Jurkat, Clone E6-1 (cell line): ENCODE data around the gene USP20.
"Not testable (repeated sequence)": the region's sequence is repeated elsewhere in the genome, so short reads cannot be mapped to it uniquely, and the experiment has no call there.

Experiments used
- DNase-seq: peaks from one replicate; pipeline ENCODE4 v3.0.0-alpha.2; 2011; ENCODE audit warnings: low read depth, low spot score
- H3K4me3 ChIP-seq: 2 replicates; pipeline ENCODE4 v1.5.1; 2011; ENCODE audit warnings: mild to moderate bottlenecking, low read length, control low read depth, moderate library complexity

The USP20 gene

GRCh38 chr9:129885018-129885669, 49.9 kb downstream of the USP20 start:
- no peak for DNase-seq
- peak overlapping the region; percentile 84 for H3K4me3 ChIP-seq

GRCh38 chr9:129885670-129886106, 50.4 kb downstream of the USP20 start:
- DNase-seq: no peak
- H3K4me3 ChIP-seq: peak overlapping the region; percentile 84

- H3K4me3 ChIP-seq: peak overlapping the region; percentile 84
- no peak for DNase-seq
These were observed 51.2 kb downstream of the USP20 start for GRCh38 chr9:129886226-129887174.

- peak; percentile 78 for DNase-seq
These were observed 52.4 kb downstream of the USP20 start for GRCh38 chr9:129887334-129888292.

GRCh38 chr9:129888293-129889121, 53.2 kb downstream of the USP20 start:
- peak overlapping the region; percentile 84 for H3K4me3 ChIP-seq
- DNase-seq: peak; percentile 99

More at GRCh38 chr9:129887334-129888292, 52.4 kb downstream of the USP20 start:
- peak overlapping the region; percentile 84 for H3K4me3 ChIP-seq

DNA sequence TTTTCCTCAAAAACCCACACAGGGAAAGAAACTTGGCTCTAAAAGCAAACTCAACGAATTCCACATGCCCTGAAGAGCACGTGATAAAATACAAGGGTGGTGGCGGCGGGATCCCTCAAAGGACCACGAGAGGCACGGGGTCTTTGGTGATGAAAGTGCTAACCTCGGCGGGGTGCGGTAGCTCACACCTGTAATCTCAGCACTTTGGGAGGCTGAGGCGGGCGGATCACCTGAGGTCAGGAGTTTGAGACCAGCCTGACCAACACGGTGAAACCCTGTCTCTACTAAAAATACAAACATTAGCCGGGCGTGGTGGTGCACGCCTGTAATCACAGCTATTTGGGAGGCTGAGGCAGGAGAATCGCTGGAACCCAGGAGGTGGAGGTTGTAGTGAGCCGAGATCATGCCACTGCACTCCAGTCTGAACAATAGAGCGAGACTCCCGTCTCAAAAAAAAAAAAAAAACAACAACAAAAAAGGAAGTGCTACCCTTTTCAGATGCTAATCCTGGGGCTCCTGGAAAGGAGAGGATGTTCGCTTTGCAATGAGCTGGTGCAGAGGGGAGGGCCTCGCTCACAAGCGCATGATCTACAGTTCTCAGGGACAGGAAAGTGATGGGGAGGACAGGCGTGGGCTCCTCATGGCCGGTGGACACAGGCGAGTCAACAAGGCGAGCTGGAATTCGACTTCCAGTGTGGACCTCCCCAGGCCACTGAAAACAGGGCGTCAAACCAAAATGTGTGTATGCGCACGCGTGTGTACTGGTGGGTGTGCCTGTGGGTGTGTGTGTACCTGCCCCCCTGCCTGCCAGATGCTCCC, 54.1 kb downstream of the USP20 start:
- H3K4me3 ChIP-seq: peak overlapping the region; percentile 46; the same call in 1 of the 2 replicates
- DNase-seq: no peak

DNA sequence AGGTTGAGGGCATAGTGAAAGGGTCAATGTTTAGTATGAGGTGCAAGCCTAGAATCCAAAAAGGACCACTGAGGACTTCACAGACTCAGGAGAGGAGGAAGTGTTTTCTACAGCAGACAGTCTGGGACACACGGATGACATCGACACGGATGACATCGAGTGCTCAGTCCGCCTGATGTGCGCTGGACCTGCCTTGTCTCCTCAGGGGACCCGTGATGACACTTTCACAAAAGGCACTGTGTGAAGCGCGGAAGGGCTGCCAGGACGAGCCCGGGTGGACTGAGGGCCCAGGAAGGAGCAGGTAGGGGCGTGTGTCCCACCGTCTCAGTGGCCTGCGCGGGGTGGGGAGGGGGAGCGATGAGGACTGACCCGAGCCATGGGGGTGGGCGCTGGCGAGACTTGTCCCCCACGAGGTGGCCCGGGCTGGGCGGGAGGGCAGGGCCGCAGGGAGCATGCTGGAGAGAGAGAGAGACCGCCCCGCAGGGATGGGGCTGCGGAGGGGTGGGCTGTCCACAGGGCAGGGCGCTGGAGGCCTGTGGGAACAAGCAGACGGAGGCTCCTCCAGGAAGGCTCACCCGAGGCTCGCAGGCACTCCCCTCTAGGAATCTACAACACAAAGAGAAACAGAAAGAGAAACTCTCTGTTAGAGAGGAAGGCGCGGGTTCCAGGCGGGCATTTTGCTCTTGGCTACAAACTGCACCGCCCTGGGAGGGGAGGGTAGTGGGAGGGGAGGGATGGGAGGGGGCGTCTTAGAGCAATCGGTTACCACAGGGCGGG, 54.9 kb downstream of the USP20 start:
- peak overlapping the region; percentile 46 for H3K4me3 ChIP-seq

GRCh38 chr9:129890718-129891299, 55.6 kb downstream of the USP20 start:
- not testable (repeated sequence) for DNase-seq
- H3K4me3 ChIP-seq: peak overlapping the region; percentile 46

More for the DNA sequence above, 54.9 kb downstream of the USP20 start:
- peak; percentile 88 for DNase-seq

- peak overlapping the region; percentile 9 for H3K4me3 ChIP-seq
- peak; percentile 47 for DNase-seq
These were observed 56.3 kb downstream of the USP20 start for GRCh38 chr9:129891569-129891968.

DNA sequence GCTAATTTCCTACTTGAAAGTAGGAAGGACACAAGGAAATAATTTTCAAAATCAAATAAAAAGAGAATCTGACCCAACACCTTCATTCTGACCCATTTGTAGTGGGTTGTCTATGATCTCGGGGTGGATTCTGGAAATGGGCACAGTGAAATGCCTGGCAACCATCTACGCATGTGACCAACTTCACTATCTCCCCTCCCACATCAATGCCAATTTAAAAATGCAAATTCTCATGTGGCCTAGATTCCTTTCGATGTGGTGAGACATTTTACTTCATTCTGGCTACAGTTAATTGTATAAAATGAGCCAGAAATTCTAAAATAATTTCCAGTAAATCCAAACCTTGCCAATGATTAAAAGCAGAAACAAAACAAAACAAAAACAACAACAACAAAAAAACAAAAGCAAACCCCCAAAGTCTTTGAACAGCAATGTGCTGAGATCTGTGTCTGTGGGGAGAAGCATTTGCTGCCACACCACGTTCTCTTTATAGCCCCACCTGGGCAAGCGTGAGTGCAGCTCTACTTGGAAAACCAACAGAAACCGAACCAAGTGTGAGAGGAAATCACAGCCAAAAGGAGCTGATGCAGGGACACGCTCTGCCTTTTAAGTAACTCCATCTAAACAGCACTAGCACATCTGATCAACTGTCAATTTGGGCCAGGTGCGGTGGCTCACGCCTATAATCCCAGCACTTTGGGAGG, 59.0 kb downstream of the USP20 start:
- peak overlapping the region; percentile 20; the same call in 1 of the 2 replicates for H3K4me3 ChIP-seq
- DNase-seq: peak; percentile 98

- DNase-seq: peak; percentile 86
- H3K4me3 ChIP-seq: no peak overlapping the region
These were observed 60.4 kb downstream of the USP20 start for GRCh38 chr9:129895376-129896268.

DNA sequence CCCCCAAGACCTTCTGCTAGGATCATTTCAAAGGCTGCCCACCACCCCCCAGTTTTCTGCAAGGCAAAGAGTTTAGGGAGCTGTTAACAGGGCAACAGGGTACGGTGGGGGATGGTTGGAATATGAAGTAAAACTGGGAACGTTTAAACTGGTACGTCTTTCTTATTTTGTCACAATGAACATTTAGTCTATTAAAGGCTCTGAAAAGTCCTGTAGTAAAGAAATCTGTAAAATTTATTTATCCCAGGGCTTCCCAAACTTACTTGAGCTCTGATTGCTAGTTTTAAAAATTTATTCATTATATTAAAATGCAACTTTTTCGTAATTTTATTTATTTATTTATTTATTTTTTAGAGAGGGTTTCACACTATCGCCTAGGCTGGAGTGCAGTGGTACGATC, 62.0 kb downstream of the USP20 start:
- no peak for DNase-seq

DNA sequence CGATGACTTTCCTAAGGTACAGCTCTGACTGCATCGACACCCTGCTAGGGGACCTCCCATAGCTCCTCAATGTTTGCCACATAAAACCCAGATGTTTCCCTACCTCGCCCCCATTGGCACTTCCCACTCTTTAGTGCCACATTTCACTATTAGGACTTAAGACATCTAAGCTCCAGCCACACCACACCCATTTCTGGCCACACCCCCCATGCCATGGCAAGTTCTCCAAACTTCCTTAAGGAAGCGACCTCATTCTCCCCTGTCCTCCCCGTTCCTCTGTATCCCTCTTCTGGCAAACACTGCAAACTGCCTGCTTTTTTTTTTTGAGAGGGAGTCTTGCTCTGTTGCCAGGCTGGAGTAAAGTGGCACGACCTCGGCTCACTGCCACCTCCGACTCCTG, 62.9 kb downstream of the USP20 start:
- no peak for DNase-seq

More for the DNA sequence above, 62.0 kb downstream of the USP20 start:
- H3K4me3 ChIP-seq: no peak overlapping the region

GRCh38 chr9:129899620-129900019, 64.4 kb downstream of the USP20 start:
- H3K4me3 ChIP-seq: no peak overlapping the region
- no peak for DNase-seq

More for the DNA sequence above, 62.9 kb downstream of the USP20 start:
- H3K4me3 ChIP-seq: no peak overlapping the region
